Measurements from ENCODE around the gene PLEKHM2. TPM values are rescaled to one million over a fixed set of nuclear protein-coding genes. Genes with fewer than 3 reads are reported as not detected.

The PLEKHM2 gene
- total RNA-seq, 1 experiment from 2014 or later, result 36.2 TPM

DNA sequence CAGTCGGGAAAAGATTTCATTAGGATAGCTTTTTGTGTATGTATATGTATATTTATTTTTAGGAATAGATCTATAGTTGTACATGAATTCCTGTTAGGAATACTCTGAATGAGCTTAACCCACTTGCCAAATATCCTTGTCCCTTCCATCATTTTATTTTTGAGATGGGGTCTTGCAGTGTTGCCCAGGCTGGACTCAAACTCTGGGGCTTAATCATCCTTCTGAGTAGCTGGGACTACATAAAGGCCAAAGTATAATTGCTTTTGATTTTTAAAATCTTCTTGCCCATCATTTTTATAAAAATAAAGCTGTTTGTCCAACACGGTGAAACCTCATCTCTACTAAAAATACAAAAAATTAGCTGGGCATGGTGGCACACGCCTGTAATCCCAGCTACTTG lies 20.2 kb upstream of the PLEKHM2 start:
- Histone ChIP-seq H3K27me3 (no peaks in the 10 kb centered on the region), H3K4me3 (no peak overlapping the region), H3K4me1 (no peaks in the 10 kb centered on the region), H3K27ac (no peak overlapping the region), H3K36me3 (peaks cover 41% of the 10 kb centered on the region), H3K9me3 (replicated peaks) (no peaks in the 10 kb centered on the region; the same call in 1 of the 2 replicates)
- DNase-seq, result no peak

DNA sequence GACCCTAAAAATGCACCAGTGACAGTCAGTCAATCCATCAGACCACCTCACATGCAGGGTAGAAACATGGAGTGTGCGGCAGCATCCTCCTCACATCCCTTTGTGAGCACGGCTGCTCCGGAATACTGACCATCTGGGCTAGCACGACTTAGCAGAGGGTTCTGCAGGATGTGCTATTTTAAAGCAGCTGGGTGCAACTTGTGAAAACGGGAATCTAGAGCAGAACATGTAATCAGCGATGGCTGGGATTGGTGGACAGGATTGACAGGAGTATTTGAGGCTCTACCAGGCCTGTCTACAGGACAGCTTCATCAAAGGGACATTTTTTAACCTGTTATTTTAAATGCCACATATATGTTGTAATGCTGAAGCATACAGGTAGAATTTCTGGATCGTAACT lies 16.8 kb upstream of the PLEKHM2 start:
- no peak overlapping the region for H3K27ac ChIP-seq
- H3K36me3 ChIP-seq, result peaks cover 7% of the 10 kb centered on the region

DNA sequence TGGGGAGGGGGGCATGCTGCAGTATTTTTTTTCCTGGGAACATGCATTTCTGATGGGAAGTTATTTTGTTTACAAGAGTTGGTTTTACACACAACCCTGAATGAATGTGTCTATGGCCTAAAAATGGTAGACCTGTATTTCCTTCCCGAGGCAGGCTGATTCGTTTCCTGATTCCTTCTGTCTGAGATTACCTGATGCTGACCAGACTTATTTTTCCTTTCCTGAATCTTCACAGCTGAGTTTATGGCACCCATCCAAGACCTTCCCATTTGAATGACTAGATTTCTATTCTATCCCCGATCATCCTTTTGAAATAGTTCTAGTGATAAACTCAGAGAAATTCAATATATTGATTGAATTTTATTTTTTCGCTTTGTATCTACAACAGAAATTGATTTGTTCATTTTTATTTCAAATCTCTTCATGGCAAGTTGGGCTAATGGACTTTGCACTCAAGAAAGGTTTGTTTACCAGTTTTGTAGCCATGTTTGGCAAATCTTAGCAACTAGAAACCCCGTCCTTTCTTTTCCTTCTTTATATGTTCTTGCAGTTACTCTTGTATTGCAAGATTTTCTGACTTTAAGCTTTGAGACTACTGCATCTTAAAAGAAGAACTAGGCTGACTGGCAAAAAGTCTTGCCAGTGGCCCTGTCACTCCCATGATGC lies 15.9 kb upstream of the PLEKHM2 start:
- no peak overlapping the region for H3K4me3 ChIP-seq
- peaks cover 9% of the 10 kb centered on the region for H3K4me1 ChIP-seq
- H3K27ac ChIP-seq, result no peak overlapping the region
- H3K36me3 ChIP-seq, result no peaks in the 10 kb centered on the region
- DNase-seq, result no peak
- H3K9me3 ChIP-seq (replicated peaks), result no peaks in the 10 kb centered on the region; the same call in 1 of the 2 replicates
- H3K27me3 ChIP-seq, result no peaks in the 10 kb centered on the region

More for the DNA sequence above, 16.8 kb upstream of the PLEKHM2 start:
- Histone ChIP-seq H3K27me3 (no peaks in the 10 kb centered on the region), H3K9me3 (replicated peaks) (no peaks in the 10 kb centered on the region; the same call in 1 of the 2 replicates), H3K4me1 (peaks cover 7% of the 10 kb centered on the region), H3K4me3 (no peak overlapping the region)
- DNase-seq, result no peak

DNA sequence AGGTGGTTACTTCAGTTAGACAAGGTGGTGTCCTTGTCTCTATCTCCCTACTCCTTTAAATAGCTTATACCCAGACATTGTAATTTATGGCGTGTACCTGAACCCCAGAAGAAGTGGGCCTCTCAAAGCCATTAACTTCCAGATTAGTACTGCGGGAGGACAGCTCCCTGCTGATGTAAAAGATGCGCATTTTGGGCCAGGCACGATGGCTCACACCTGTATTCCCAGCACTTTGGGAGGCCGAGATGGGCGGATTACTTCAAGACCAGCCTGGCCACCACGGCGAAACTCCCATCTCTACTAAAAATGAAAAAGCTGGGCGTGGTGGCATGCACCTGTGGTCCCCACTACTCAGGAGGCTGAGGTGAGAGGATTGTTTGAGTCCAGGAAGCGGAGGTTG lies 15.0 kb upstream of the PLEKHM2 start:
- DNase-seq, result no peak
- Histone ChIP-seq H3K27me3 (no peaks in the 10 kb centered on the region), H3K27ac (no peak overlapping the region), H3K4me3 (no peak overlapping the region), H3K4me1 (peaks cover 9% of the 10 kb centered on the region), H3K36me3 (no peaks in the 10 kb centered on the region), H3K9me3 (replicated peaks) (no peaks in the 10 kb centered on the region; the same call in 1 of the 2 replicates)

DNA sequence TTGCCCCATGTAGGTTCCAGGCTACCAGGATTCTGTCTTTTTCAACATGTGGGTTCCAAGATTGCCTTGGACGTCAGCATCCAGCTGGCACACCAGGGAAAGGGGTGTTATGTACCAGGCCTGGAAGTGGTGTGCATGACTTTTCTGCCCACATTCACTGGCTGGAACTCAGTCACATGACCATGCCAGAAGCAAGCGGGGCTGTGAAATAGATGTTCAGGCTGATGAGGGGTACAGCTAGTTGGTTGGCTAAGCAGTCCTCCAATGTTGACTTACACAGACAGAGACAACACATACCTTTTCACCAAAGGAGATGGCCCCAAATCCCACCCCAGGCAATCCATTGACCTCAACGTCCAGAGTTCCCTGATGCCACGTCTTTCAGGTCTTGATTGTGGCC lies 14.3 kb upstream of the PLEKHM2 start:
- Histone ChIP-seq H3K27ac (no peak overlapping the region), H3K27me3 (no peaks in the 10 kb centered on the region), H3K4me3 (no peak overlapping the region)

DNA sequence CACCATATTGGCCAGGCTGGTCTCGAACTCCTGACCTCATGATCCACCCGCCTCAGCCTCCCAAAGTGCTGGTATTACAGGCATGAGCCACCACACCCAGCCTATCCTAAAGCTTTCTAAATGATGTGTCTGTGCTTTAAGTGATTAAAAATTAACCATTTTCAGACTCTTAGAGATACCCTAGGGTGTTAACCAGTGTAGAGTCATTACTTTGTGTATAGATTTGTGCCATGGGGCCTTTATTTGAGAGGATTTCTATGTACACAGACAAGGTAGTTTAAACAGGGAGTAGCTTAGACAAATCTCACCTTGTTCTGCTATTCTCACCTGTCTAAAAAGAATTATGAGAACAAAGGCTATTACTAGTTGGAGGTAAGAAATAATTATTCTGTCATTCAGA lies 12.7 kb upstream of the PLEKHM2 start:
- no peak for DNase-seq
- Histone ChIP-seq H3K27ac (no peak overlapping the region), H3K4me3 (no peak overlapping the region), H3K9me3 (replicated peaks) (no peaks in the 10 kb centered on the region; the same call in 1 of the 2 replicates), H3K27me3 (no peaks in the 10 kb centered on the region), H3K4me1 (peaks cover 9% of the 10 kb centered on the region), H3K36me3 (no peaks in the 10 kb centered on the region)

More for the DNA sequence above, 14.3 kb upstream of the PLEKHM2 start:
- Histone ChIP-seq H3K36me3 (no peaks in the 10 kb centered on the region), H3K4me1 (peaks cover 9% of the 10 kb centered on the region), H3K9me3 (replicated peaks) (no peaks in the 10 kb centered on the region; the same call in 1 of the 2 replicates)
- no peak for DNase-seq

DNA sequence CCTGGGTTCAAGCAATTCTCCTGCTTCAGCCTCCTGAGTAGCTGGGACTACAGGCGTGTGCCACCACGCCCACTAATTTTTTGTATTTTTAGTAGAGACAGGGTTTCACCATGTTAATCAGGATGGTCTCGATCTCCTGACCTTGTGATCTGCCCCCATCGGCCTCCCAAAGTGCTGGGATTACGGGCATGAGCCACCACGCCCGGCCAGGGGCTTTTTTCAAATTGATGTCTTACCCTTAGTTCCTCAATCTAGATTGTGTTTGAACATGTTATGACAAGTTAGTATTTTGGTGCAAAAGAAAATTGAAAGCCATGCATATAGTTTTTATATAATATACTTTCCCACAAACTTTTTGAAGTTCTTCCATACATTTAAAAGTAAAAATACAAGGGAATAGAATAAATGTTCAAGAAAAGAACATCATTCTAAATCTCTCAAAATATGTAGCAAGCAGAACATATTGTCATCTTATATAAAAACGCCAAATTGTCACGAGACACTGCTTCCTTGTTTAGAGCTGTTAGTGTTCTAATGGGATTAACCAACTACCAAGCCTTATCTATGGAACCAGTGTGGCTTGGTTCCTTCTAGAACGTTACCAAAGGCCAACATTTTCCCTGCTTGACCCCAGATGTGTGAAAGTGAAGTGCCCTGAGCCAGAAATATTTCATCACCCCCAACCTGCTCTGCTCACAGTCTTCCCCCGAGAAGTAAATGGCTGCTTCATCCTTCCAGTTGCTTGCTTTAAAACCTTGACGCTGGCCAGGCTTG lies 9.5 kb upstream of the PLEKHM2 start:
- no peak for DNase-seq
- Histone ChIP-seq H3K4me1 (peaks cover 9% of the 10 kb centered on the region), H3K9me3 (replicated peaks) (no peaks in the 10 kb centered on the region), H3K27me3 (no peaks in the 10 kb centered on the region), H3K4me3 (no peak overlapping the region), H3K27ac (no peak overlapping the region), H3K36me3 (no peaks in the 10 kb centered on the region)

DNA sequence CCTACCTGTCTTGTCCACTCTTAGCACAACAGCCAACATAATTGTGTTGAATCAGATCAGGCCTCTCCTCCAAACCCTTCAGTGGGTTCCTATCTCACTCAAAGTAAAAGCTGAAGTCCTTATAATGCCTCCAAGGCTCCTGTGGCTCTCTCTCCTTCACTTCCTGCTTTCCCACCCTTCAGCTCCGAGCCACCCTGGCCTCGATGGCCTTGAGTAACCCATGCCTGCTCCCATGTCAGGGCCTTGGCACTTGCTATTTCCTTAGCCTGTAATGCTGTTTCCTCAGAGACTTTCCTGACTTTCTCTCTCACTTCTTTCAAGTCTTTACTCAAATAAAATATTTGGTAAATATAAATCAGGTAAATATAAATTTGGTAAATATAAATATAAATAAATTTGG lies 8.1 kb upstream of the PLEKHM2 start:
- Histone ChIP-seq H3K36me3 (no peaks in the 10 kb centered on the region), H3K4me1 (peaks cover 9% of the 10 kb centered on the region)

DNA sequence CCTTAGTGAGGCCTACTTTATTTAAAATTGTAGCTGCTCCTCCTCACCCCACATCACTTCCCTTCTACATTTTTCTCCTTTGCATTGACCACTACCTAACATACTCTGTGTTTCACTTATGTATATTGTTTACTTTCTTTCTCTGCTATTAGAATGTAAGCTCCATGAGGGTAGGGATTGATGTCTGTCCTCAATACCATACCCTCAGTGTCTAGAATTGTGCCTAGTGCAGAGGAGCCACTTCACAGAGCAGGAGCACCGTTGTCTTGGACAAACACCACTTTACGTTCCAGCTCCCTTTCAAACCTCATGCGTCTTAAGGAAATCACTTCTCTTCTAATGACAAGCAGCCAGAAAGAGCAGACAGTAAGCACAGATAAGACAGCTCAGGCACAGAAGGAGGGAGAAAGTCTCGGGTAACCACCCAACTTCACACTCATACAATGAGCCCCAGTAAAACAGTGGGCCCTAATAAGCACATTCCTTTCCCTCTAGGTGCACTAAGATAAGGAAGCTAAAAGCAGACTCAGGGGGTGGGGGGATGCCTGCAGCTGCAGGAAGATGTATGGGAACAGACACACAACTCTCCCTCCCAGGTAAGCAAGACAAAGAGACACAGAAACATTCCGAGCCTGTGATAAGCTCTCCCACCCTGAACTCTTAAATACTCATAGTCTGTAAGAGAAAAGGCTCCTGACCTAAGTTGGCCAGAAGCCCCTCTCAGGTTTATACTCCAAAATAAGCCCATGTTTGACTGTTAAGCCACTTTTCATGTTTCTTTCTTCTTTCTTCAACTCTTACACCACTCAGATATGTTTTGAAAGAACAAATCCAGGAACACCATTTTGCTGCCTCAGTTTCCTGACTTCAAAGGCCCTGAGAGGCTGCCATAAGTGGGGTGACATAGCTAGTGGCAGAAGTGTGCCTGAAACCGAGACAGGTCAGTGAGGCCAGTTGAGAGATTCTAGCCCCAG lies 7.1 kb upstream of the PLEKHM2 start:
- Histone ChIP-seq H3K27me3 (no peaks in the 10 kb centered on the region), H3K4me1 (peaks cover 6% of the 10 kb centered on the region), H3K27ac (no peak overlapping the region), H3K4me3 (no peak overlapping the region), H3K36me3 (no peaks in the 10 kb centered on the region), H3K9me3 (replicated peaks) (no peaks in the 10 kb centered on the region)
- DNase-seq, result no peak

More for the DNA sequence above, 8.1 kb upstream of the PLEKHM2 start:
- Histone ChIP-seq H3K9me3 (replicated peaks) (no peaks in the 10 kb centered on the region), H3K27me3 (no peaks in the 10 kb centered on the region), H3K27ac (no peak overlapping the region), H3K4me3 (no peak overlapping the region)
- no peak for DNase-seq

DNA sequence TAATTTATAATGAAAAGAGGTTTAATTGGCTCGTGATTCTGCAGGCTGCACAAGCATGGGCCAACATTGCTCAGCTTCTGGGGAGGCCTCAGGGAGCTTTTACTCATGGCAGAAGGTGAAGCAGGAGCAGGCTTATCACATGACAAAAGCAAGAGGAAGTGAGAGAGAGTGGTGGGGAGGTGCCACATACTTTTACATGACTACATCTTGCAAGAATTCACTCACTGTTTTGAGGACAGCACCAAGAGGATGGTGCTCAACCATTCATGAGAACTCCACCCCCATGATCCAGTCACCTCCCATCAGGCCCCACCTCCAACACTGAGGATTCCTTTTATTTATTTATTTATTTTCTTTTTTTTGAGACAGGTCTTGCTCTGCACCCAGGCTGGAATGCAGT lies 5.5 kb upstream of the PLEKHM2 start:
- no peaks in the 10 kb centered on the region for H3K9me3 ChIP-seq (replicated peaks)
- no peak for DNase-seq
- no peak overlapping the region for H3K4me3 ChIP-seq
- no peak overlapping the region for H3K27ac ChIP-seq
- no peaks in the 10 kb centered on the region for H3K4me1 ChIP-seq
- no peaks in the 10 kb centered on the region for H3K36me3 ChIP-seq
- H3K27me3 ChIP-seq, result no peaks in the 10 kb centered on the region

DNA sequence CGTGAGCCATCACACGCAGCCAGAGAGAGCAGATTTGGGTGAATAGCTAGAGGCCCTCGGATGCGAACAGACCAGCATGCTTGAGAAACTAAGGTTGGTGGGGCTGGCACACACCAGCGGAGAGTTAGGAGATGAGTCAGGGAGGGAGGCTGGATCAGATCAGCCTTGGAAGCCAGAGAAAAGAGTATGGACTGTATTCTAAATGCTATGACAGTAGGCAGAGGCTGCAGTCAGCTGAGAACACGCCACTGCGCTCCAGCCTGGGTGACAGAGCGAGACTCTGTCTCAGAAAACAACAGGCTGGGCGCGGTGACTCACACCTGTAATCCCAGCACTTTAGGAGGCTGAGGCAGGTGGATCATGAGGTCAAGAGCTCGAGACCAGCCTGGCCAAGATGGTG lies 4.0 kb upstream of the PLEKHM2 start:
- H3K4me3 ChIP-seq, result no peak overlapping the region
- no peak for DNase-seq
- H3K9me3 ChIP-seq (replicated peaks), result no peaks in the 10 kb centered on the region
- H3K27me3 ChIP-seq, result no peaks in the 10 kb centered on the region
- H3K4me1 ChIP-seq, result no peaks in the 10 kb centered on the region
- no peak overlapping the region for H3K27ac ChIP-seq
- no peaks in the 10 kb centered on the region for H3K36me3 ChIP-seq

DNA sequence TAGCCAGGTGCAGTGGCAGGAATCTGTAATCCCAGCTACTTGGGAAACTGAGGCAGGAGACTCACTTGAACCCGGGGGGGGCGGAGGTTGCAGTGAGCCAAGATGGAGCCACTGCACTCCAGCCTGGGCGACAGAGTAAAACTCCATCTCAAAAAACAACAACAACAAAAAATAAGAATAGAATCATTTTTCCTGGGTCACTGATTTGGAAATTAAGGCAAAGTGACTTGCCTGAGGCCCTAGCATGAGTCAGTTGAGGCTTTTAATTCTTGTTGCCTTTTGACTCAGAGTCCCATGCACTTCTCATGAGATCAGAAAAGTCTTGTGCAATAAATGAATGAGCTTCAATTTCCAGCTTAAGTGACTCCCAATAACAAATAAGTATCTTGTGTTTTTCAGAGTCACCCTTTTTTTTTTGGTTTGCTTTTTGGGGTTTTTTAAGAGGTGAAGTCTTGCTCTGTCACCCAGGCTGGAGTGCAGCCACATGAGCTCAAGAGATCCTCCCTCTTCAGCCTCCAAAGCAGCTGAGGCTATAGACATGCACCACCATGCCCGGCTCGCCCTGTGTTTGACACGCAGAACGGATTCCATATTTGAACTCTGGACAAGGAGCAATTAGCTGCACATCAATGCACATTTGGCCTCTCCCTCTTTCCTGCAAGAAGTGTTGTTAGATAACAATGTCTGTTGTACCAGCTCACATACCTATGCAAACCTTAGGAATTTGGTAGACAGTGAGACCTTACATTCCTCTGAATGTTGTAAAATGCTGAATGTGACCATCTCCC lies 3.4 kb upstream of the PLEKHM2 start:
- no peak for DNase-seq
- Histone ChIP-seq H3K9me3 (replicated peaks) (no peaks in the 10 kb centered on the region), H3K4me3 (no peak overlapping the region), H3K27ac (no peak overlapping the region), H3K27me3 (no peaks in the 10 kb centered on the region), H3K4me1 (no peaks in the 10 kb centered on the region), H3K36me3 (no peaks in the 10 kb centered on the region)

DNA sequence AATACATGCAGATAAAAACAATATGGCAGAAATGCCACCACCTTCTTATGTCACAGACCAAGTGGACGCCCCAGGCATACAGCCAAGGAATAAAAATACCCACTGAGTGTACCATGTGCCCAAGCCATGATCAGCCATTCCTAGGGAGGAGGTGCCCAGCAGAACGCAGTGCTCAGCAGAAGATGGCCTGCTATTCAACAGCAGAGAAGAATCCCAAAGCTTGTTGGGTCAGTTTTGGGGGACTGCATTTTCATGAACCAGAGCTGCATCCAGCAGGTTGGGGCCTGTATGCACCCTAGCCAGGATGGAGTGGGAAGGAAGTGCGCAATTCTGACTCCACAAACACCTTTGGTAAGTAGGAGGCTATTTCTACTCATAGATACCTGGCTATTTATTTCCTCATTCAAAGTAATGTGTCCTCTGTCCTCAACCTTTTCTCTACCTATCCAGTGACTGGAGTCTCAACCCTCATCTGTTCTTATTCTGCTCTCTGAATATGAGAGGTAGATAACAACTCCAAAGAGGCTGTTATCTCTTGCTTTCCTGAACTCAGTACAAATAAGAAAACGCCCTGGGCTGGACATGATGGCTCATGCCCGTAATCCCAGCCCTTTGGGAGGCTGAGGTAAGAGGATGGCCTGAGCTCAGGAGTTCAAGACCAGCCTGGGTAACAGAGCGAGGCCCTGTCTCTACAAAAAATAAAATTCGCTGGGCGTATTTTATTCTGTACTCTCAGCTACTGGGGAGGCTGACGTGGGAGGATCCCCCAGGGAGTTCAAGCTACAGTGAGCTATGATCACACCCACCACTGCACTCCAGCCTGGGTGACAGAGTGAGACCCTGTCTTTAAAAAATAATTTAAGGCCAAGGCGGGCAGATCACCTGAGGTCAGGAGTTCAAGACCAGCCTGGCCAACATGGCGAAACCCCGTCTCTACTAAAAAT lies 2.5 kb upstream of the PLEKHM2 start:
- no peak overlapping the region for H3K27ac ChIP-seq
- H3K4me1 ChIP-seq, result no peaks in the 10 kb centered on the region
- no peaks in the 10 kb centered on the region for H3K36me3 ChIP-seq
- H3K27me3 ChIP-seq, result no peaks in the 10 kb centered on the region
- H3K4me3 ChIP-seq, result no peak overlapping the region
- no peaks in the 10 kb centered on the region for H3K9me3 ChIP-seq (replicated peaks)
- DNase-seq, result no peak

Data from SJCRH30 (cell line).